ENCODE data around the gene THSD1. TPM values are rescaled to one million over a fixed set of nuclear protein-coding genes. Genes with fewer than 3 reads are reported as not detected.
"Not testable (repeated sequence)": the region's sequence is repeated elsewhere in the genome, so short reads cannot be mapped to it uniquely, and the experiment has no call there.

Gene THSD1
- total and polyA plus RNA-seq, 10 of the 15 experiments (the other 5 are each of a cell fraction or from before 2014, with no cell fraction given), result 0.03 to 0.20 (median 0.13) TPM; not detected in 2

GRCh38 chr13:52374389-52374788 is 31.6 kb downstream of the THSD1 start (continued):
- no peak for TF ChIP-seq PKNOX1 (IDR thresholded peaks at IDR 0.05)

GRCh38 chr13:52373277-52373676 is 32.7 kb downstream of the THSD1 start:
- FAIRE-seq; H3K79me2 ChIP-seq (ENCODE audit: control insufficient read depth, insufficient read depth, low read length); H4K20me1 ChIP-seq (ENCODE audit: control insufficient read depth, insufficient read depth); POLR2A ChIA-PET; CTCF ChIA-PET; H3K36me3 ChIP-seq (ENCODE audit: control insufficient read depth in 2 of 2, insufficient read depth in 2 of 2, low read length in 1 of 2); H3K4me3 ChIP-seq; H3K4me1 ChIP-seq (ENCODE audit: control insufficient read depth, insufficient read depth, low read length); in situ Hi-C loops (cut with MboI); H3K4me2 ChIP-seq (ENCODE audit: control insufficient read depth, insufficient read depth); BruUV-seq (replicated peaks); SMC1A ChIA-PET (ENCODE audit: uncharacterized antibody, unreplicated experiment); intact Hi-C loops (cut with micrococcal nuclease; ENCODE audit: unreplicated experiment); H3K27ac ChIP-seq (ENCODE audit: control insufficient read depth, insufficient read depth); H3K9ac ChIP-seq (ENCODE audit: control insufficient read depth, insufficient read depth, low read length); DNase-seq (ENCODE audit: low read depth, low spot score); H3K9me3 ChIP-seq (replicated peaks; ENCODE audit: control insufficient read depth, insufficient read depth, low read length); RAD21 ChIA-PET (ENCODE audit: unreplicated experiment); H3K27me3 ChIP-seq (replicated peaks in 1 of 2; ENCODE audit: control insufficient read depth in 2 of 2, insufficient read depth in 2 of 2, low read length in 1 of 2); H2AFZ ChIP-seq (ENCODE audit: control insufficient read depth, low read depth, low read length); ATAC-seq: not testable (repeated sequence)
- WGBS (ENCODE audit: insufficient coverage, insufficient replicate concordance, low lambda C conversion rate, missing lambda C conversion rate), result 91% methylated on average over 1 of the region's 1 CpG

- no peak overlapping the region for H3K27ac ChIP-seq (ENCODE audit: control insufficient read depth, insufficient read depth)
- 65% methylated on average over 3 of the region's 3 CpGs for WGBS (ENCODE audit: insufficient coverage, insufficient replicate concordance, low lambda C conversion rate, missing lambda C conversion rate)
- no peak overlapping the region for H2AFZ ChIP-seq (ENCODE audit: control insufficient read depth, low read depth, low read length)
- intact Hi-C loops (cut with micrococcal nuclease; ENCODE audit: unreplicated experiment) (no loop called here), in situ Hi-C loops (cut with MboI) (no loop called here)
- no peaks in the 10 kb centered on the region for H3K27me3 ChIP-seq (replicated peaks in 1 of 2; ENCODE audit: control insufficient read depth in 2 of 2, insufficient read depth in 2 of 2, low read length in 1 of 2)
- DNase-seq (ENCODE audit: low read depth, low spot score), result no peak
- no peaks in the 10 kb centered on the region for H3K79me2 ChIP-seq (ENCODE audit: control insufficient read depth, insufficient read depth, low read length)
- ChIA-PET SMC1A (ENCODE audit: uncharacterized antibody, unreplicated experiment) (no interaction called here), RAD21 (ENCODE audit: unreplicated experiment) (no interaction called here), CTCF (no interaction called here), POLR2A (no interaction called here)
- TF ChIP-seq ZNF592 (IDR thresholded peaks at IDR 0.05) (no peak), MXI1 (IDR thresholded peaks at IDR 0.05; ENCODE audit: low read depth, low read length) (no peak), ZNF622 (IDR thresholded peaks at IDR 0.05) (no peak), ZBTB33 (IDR thresholded peaks at IDR 0.05) (no peak)
- no peaks in the 10 kb centered on the region for H4K20me1 ChIP-seq (ENCODE audit: control insufficient read depth, insufficient read depth)
- H3K4me2 ChIP-seq (ENCODE audit: control insufficient read depth, insufficient read depth), result no peak overlapping the region
- no peaks in the 10 kb centered on the region for H3K4me1 ChIP-seq (ENCODE audit: control insufficient read depth, insufficient read depth, low read length)
- no TSS peak for BruUV-seq (replicated peaks)
- no peaks in the 10 kb centered on the region for H3K36me3 ChIP-seq (ENCODE audit: control insufficient read depth in 2 of 2, insufficient read depth in 2 of 2, low read length in 1 of 2)
- FAIRE-seq, result no peak
- no peak for ATAC-seq
- no peaks in the 10 kb centered on the region for H3K9me3 ChIP-seq (replicated peaks; ENCODE audit: control insufficient read depth, insufficient read depth, low read length)
- no peak overlapping the region for H3K9ac ChIP-seq (ENCODE audit: control insufficient read depth, insufficient read depth, low read length)
- no peak overlapping the region for H3K4me3 ChIP-seq
These were observed 34.2 kb downstream of the THSD1 start for GRCh38 chr13:52371736-52372247.
